Breast epithelium (tissue), 4 donors: Measurements from ENCODE around the gene WDFY2. TPM values are rescaled to one million over a fixed set of nuclear protein-coding genes. Genes with fewer than 3 reads are reported as not detected.
"Not testable (repeated sequence)": the region's sequence is repeated elsewhere in the genome, so short reads cannot be mapped to it uniquely, and the experiment has no call there.

Experiments used
- DNase-seq, 2 donors: peaks; one replicate each; pipeline ENCODE4 v3.0.0-alpha.2; 2019; ENCODE audit warnings: low spot score in 2 of 2
- H3K27ac ChIP-seq, 2 donors: fragments of 200-600 bp; sonication (generic) in 1 of 2; one replicate each; pipeline ENCODE4 v1.5.1; 2016 to 2019; ENCODE audit warnings: mild to moderate bottlenecking in 1 of 2
- H3K27me3 ChIP-seq, 2 donors: fragments of 200-600 bp; sonication (generic) in 1 of 2; one replicate each; pipeline versions ENCODE4 v1.5.1 to v1.6.0; 2017 to 2019; ENCODE audit warnings: control low read depth in 1 of 2, mild to moderate bottlenecking in 1 of 2
- H3K36me3 ChIP-seq: fragments of 200-600 bp; one replicate; pipeline ENCODE4 v1.5.1; 2019
- H3K4me1 ChIP-seq, 2 donors: fragments of 200-600 bp; sonication (generic); one replicate each; pipeline ENCODE4 v1.5.1; 2016 to 2019; ENCODE audit warnings: control low read depth in 1 of 2
- H3K4me3 ChIP-seq, 3 donors: fragments of 200-600 bp; sonication (generic); 1 replicate in 2 of 3; 2 replicates in 1 of 3; pipeline ENCODE4 v1.5.1; 2016 to 2019; ENCODE audit warnings: mild to moderate bottlenecking in 3 of 3, moderate library complexity in 2 of 3
- H3K9me3 ChIP-seq, 2 donors: fragments of 200-600 bp; sonication (generic) in 1 of 2; one replicate each; pipeline ENCODE4 v1.5.1; 2016 to 2019; ENCODE audit warnings: control low read depth in 1 of 2
- CTCF ChIP-seq, 3 donors: fragments of 450-650 bp; IDR thresholded peaks; one replicate each; pipeline ENCODE4 v1.5.1; 2016 to 2017; ENCODE audit warnings: antibody characterized with exemption in 3 of 3, mild to moderate bottlenecking in 3 of 3, moderate library complexity in 3 of 3
- POLR2A ChIP-seq: fragments of 450-650 bp; IDR thresholded peaks from one replicate; pipeline ENCODE4 v1.6.1; 2016; ENCODE audit warnings: antibody characterized with exemption, mild to moderate bottlenecking, moderate library complexity
- POLR2AphosphoS5 ChIP-seq, 3 donors: sonication (generic); formaldehyde crosslinking; IDR thresholded peaks; one replicate each; pipeline ENCODE4 v1.6.1; 2017; ENCODE audit warnings: antibody characterized with exemption in 3 of 3
- intact Hi-C: fragments of 100-400 bp; cut with DNase I; formaldehyde crosslinking; loops from one replicate; pipeline ENCODE4 v1.15.1; 2023; ENCODE audit warnings: low total_unique reads
- total RNA-seq, 3 donors: library from RNA; depleted of rRNA; stranded (reverse); fragments of >200 nt; gene quantifications; one replicate each; pipeline ENCODE4 v1.1.0, GENCODE V29; 2016

The WDFY2 gene
- total RNA-seq, 3 donors from 2014 or later: 21.0 to 27.7 (median 21.4) TPM

GRCh38 chr13:51562011-51562671 lies 22.1 kb upstream of the WDFY2 start:
- no peaks in the 10 kb centered on the region for H3K9me3 ChIP-seq
- no peak overlapping the region for H3K4me3 ChIP-seq
- DNase-seq: no peak
- no peaks in the 10 kb centered on the region for H3K36me3 ChIP-seq
- intact Hi-C loops: no loop called here
- no peaks in the 10 kb centered on the region for H3K4me1 ChIP-seq
- TF ChIP-seq CTCF (IDR thresholded peaks at IDR 0.05) (no peak), POLR2AphosphoS5 (IDR thresholded peaks at IDR 0.05) (no peak), POLR2A (no peak)
- no peak overlapping the region for H3K27ac ChIP-seq
- no peaks in the 10 kb centered on the region for H3K27me3 ChIP-seq

GRCh38 chr13:51564252-51564651 lies 20.0 kb upstream of the WDFY2 start:
- TF ChIP-seq CTCF (IDR thresholded peaks at IDR 0.05) (no peak), POLR2A (no peak), POLR2AphosphoS5 (IDR thresholded peaks at IDR 0.05) (no peak)
- intact Hi-C loops: no loop called here
- no peak overlapping the region for H3K4me3 ChIP-seq
- H3K4me1 ChIP-seq: no peaks in the 10 kb centered on the region
- H3K36me3 ChIP-seq: no peaks in the 10 kb centered on the region
- no peak for DNase-seq
- H3K27ac ChIP-seq: no peak overlapping the region
- H3K27me3 ChIP-seq: no peaks in the 10 kb centered on the region
- H3K9me3 ChIP-seq: no peaks in the 10 kb centered on the region

GRCh38 chr13:51564671-51565070 lies 19.6 kb upstream of the WDFY2 start:
- no peaks in the 10 kb centered on the region for H3K27me3 ChIP-seq
- no peaks in the 10 kb centered on the region for H3K36me3 ChIP-seq
- H3K27ac ChIP-seq: no peak overlapping the region
- TF ChIP-seq CTCF (IDR thresholded peaks at IDR 0.05) (no peak), POLR2AphosphoS5 (IDR thresholded peaks at IDR 0.05) (no peak), POLR2A (no peak)
- H3K4me1 ChIP-seq: no peaks in the 10 kb centered on the region
- H3K9me3 ChIP-seq: no peaks in the 10 kb centered on the region
- no peak for DNase-seq
- intact Hi-C loops: no loop called here
- H3K4me3 ChIP-seq: no peak overlapping the region

- H3K27ac ChIP-seq, H3K36me3 ChIP-seq, H3K27me3 ChIP-seq, H3K4me1 ChIP-seq, H3K4me3 ChIP-seq, H3K9me3 ChIP-seq, intact Hi-C loops, DNase-seq: not testable (repeated sequence)
Observed at GRCh38 chr13:51569001-51569400, 15.3 kb upstream of the WDFY2 start.

GRCh38 chr13:51576754-51577153 lies 7.5 kb upstream of the WDFY2 start:
- Histone ChIP-seq H3K4me3 (no peak overlapping the region), H3K9me3 (peaks cover 0 to under 1% of the 10 kb centered on the region in 2 donors), H3K27ac (peak overlapping the region in 1 of 2 donors; percentile 40), H3K27me3 (no peaks in the 10 kb centered on the region), H3K36me3 (no peaks in the 10 kb centered on the region), H3K4me1 (no peaks in the 10 kb centered on the region)
- TF ChIP-seq CTCF (IDR thresholded peaks at IDR 0.05) (no peak), POLR2AphosphoS5 (IDR thresholded peaks at IDR 0.05) (no peak), POLR2A (no peak)
- DNase-seq: no peak
- intact Hi-C loops: no loop called here
